H1 (cell line): ENCODE results near the gene AKAP7. TPM values are rescaled to one million over a fixed set of nuclear protein-coding genes. Genes with fewer than 3 reads are reported as not detected.

ENCODE experiments used
- CTCF ChIA-PET: fragments of 300-600 bp; sonication (Branson Sonifier 250); formaldehyde crosslinking; loops from one replicate; lab custom pipeline; 2021; ENCODE audit not compliant: partially characterized antibody; lab: Charles Lee
- POLR2A ChIA-PET: fragments of 300-600 bp; sonication (Branson Sonifier 250); formaldehyde crosslinking; loops from one replicate; lab custom pipeline; 2021; ENCODE audit warnings: inconsistent platforms; ENCODE audit not compliant: partially characterized antibody; lab: Charles Lee
- DNase-seq, 2 experiments: peaks; one replicate each; pipeline versions ENCODE4 v3.0.0 to v3.0.0-alpha.2; 2010 to 2022; ENCODE audit warnings: low spot score in 2 of 2, low read depth in 1 of 2, mixed read lengths in 1 of 2
- FAIRE-seq: peaks from 2 replicates; lab custom pipeline; 2011; peaks lifted over from hg19 to GRCh38; lab: Jason Lieb, UNC
- H2AFZ ChIP-seq: 2 replicates; pipeline ENCODE4 v1.8.1; 2012; ENCODE audit warnings: low read length, inconsistent platforms
- H2AK5ac ChIP-seq: 2 replicates; pipeline ENCODE4 v1.6.1; 2013; ENCODE audit warnings: low read depth, low read length
- H2BK120ac ChIP-seq: replicated peaks from 2 replicates; pipeline ENCODE3; 2013; ENCODE audit warnings: low read depth, low read length, inconsistent platforms
- H2BK12ac ChIP-seq: 2 replicates; pipeline ENCODE4 v1.6.1; 2013; ENCODE audit warnings: low read depth, low read length
- H2BK15ac ChIP-seq: 2 replicates; pipeline ENCODE4 v1.6.1; 2013; ENCODE audit warnings: low read length
- H2BK20ac ChIP-seq: 2 replicates; pipeline ENCODE4 v1.6.1; 2013; ENCODE audit warnings: low read length
- H2BK5ac ChIP-seq: 2 replicates; pipeline ENCODE4 v1.6.1; 2013; ENCODE audit warnings: low read depth, low read length
- H3K14ac ChIP-seq: 2 replicates; pipeline ENCODE4 v1.6.1; 2013; ENCODE audit warnings: inconsistent platforms; ENCODE audit not compliant: insufficient read length
- H3K18ac ChIP-seq: 2 replicates; pipeline ENCODE4 v1.6.1; 2013; ENCODE audit warnings: low read length; ENCODE audit errors: extremely low read depth
- H3K23ac ChIP-seq: 2 replicates; pipeline ENCODE4 v1.6.1; 2013; ENCODE audit warnings: inconsistent platforms; ENCODE audit not compliant: insufficient read length
- H3K23me2 ChIP-seq: 2 replicates; pipeline ENCODE4 v1.6.1; 2013; ENCODE audit warnings: low read depth, low read length
- H3K27ac ChIP-seq: 2 replicates; pipeline ENCODE4 v1.6.1; 2011; ENCODE audit warnings: low read depth, low read length, inconsistent platforms
- H3K27me3 ChIP-seq, 4 experiments: replicated peaks in 1 of 4; 1 replicate in 1 of 4; 2 replicates in 3 of 4; pipeline versions ENCODE4 v1.6.1 to v1.8.1; 2011 to 2013; ENCODE audit warnings: low read length in 3 of 4, mild to moderate bottlenecking in 3 of 4, inconsistent platforms in 2 of 4, mixed read lengths in 2 of 4, moderate library complexity in 1 of 4; ENCODE audit not compliant: control insufficient read depth in 3 of 4, insufficient read depth in 3 of 4; ENCODE audit errors: extremely low read depth in 1 of 4
- H3K36me3 ChIP-seq, 4 experiments: 2 replicates each; pipeline versions ENCODE4 v1.6.1 to v1.8.1; 2011 to 2013; ENCODE audit warnings: mild to moderate bottlenecking in 4 of 4, low read length in 3 of 4, moderate library complexity in 2 of 4, control low read depth in 1 of 4, inconsistent platforms in 1 of 4; ENCODE audit not compliant: insufficient read depth in 4 of 4, control insufficient read depth in 2 of 4
- H3K4ac ChIP-seq: replicated peaks from 2 replicates; pipeline ENCODE3; 2013; ENCODE audit warnings: low read length, low read depth, mixed read lengths, inconsistent platforms; ENCODE audit not compliant: insufficient read length
- H3K4me1 ChIP-seq, 4 experiments: replicated peaks in 1 of 4; 1 replicate in 1 of 4; 2 replicates in 3 of 4; pipeline versions ENCODE4 v1.6.1 to v1.8.1; 2011 to 2013; ENCODE audit warnings: low read length in 3 of 4, inconsistent platforms in 2 of 4, mixed read lengths in 1 of 4; ENCODE audit not compliant: insufficient read depth in 4 of 4, control insufficient read depth in 3 of 4
- H3K4me2 ChIP-seq, 2 experiments: 2 replicates each; pipeline versions ENCODE4 v1.6.1 to v1.8.1; 2011 to 2013; ENCODE audit warnings: low read depth in 2 of 2, low read length in 2 of 2, control low read depth in 1 of 2, inconsistent platforms in 1 of 2, mild to moderate bottlenecking in 1 of 2; ENCODE audit not compliant: insufficient read depth in 1 of 2
- H3K4me3 ChIP-seq, 4 experiments: fragments of 200-600, 300-600 bp in 1 of 4; sonication (generic), shearing (Covaris generic), sonication (Bioruptor Twin) in 1 of 4; 2 replicates each; pipeline versions ENCODE4 v1.5.1 to v1.8.1; 2011 to 2016; ENCODE audit warnings: low read length in 4 of 4, low read depth in 3 of 4, control low read depth in 2 of 4, inconsistent platforms in 2 of 4, mild to moderate bottlenecking in 2 of 4, mixed read lengths in 1 of 4, moderate library complexity in 1 of 4; ENCODE audit not compliant: insufficient read depth in 2 of 4; ENCODE audit errors: extremely low read depth in 1 of 4
- H3K56ac ChIP-seq: replicated peaks from 2 replicates; pipeline ENCODE3; 2013; ENCODE audit warnings: low read depth, mild to moderate bottlenecking, mixed read lengths, low read length, inconsistent platforms; ENCODE audit not compliant: insufficient read length
- H3K79me1 ChIP-seq: 2 replicates; pipeline ENCODE4 v1.6.1; 2013; ENCODE audit warnings: low read depth, low read length, control low read depth
- H3K79me2 ChIP-seq, 2 experiments: 2 replicates each; pipeline versions ENCODE4 v1.6.1 to v1.8.1; 2012 to 2013; ENCODE audit warnings: low read length in 2 of 2, mild to moderate bottlenecking in 2 of 2, inconsistent platforms in 1 of 2; ENCODE audit not compliant: insufficient read depth in 2 of 2, control insufficient read depth in 1 of 2
- H3K9ac ChIP-seq, 4 experiments: replicated peaks in 1 of 4; 1 replicate in 1 of 4; 2 replicates in 3 of 4; pipeline versions ENCODE4 v1.6.1 to v1.8.1; 2011 to 2013; ENCODE audit warnings: low read depth in 3 of 4, low read length in 3 of 4, control low read depth in 2 of 4, mild to moderate bottlenecking in 2 of 4, moderate library complexity in 2 of 4, inconsistent platforms in 1 of 4; ENCODE audit errors: extremely low read depth in 1 of 4
- H3K9me3 ChIP-seq, 2 experiments: 2 replicates each; pipeline versions ENCODE4 v1.6.1 to v1.8.1; 2012 to 2013; ENCODE audit warnings: mild to moderate bottlenecking in 2 of 2, moderate library complexity in 2 of 2, control low read depth in 1 of 2, inconsistent platforms in 1 of 2, low read depth in 1 of 2, low read length in 1 of 2, mixed read lengths in 1 of 2; ENCODE audit not compliant: insufficient read depth in 2 of 2
- H4K20me1 ChIP-seq, 2 experiments: replicated peaks in 1 of 2; 2 replicates each; pipeline versions ENCODE3 to v1.8.1; 2011 to 2013; ENCODE audit warnings: inconsistent platforms in 2 of 2, low read length in 2 of 2, mild to moderate bottlenecking in 1 of 2; ENCODE audit not compliant: insufficient read depth in 2 of 2, control insufficient read depth in 1 of 2
- H4K5ac ChIP-seq: 2 replicates; pipeline ENCODE4 v1.6.1; 2013; ENCODE audit warnings: low read length, low read depth, mixed read lengths, inconsistent platforms; ENCODE audit not compliant: insufficient read length
- H4K8ac ChIP-seq: 2 replicates; pipeline ENCODE4 v1.8.0; 2013; ENCODE audit warnings: mild to moderate bottlenecking, moderate library complexity, low read length, inconsistent platforms; ENCODE audit not compliant: insufficient read depth; ENCODE audit errors: extremely low read depth
- H4K91ac ChIP-seq: replicated peaks from 2 replicates; pipeline ENCODE3; 2013; ENCODE audit warnings: low read length, mixed read lengths, inconsistent platforms; ENCODE audit not compliant: insufficient read length
- ATF3 ChIP-seq: IDR thresholded peaks from 2 replicates; pipeline ENCODE4 v1.6.1; 2011; ENCODE audit warnings: low read depth, mild to moderate bottlenecking, low read length; ENCODE audit not compliant: insufficient read depth
- CBX5 ChIP-seq: fragments of 300-800, 300-1000 bp; sonication (generic); IDR thresholded peaks from 2 replicates; pipeline ENCODE4 v1.7.1; 2016; ENCODE audit warnings: antibody characterized with exemption, low read length, low read depth
- GTF2F1 ChIP-seq: IDR thresholded peaks from 2 replicates; pipeline ENCODE4 v1.6.1; 2012; ENCODE audit warnings: low read depth, low read length, improper control_type of control experiment, borderline replicate concordance
- KDM5A ChIP-seq: fragments of 200-600 bp; IDR thresholded peaks from 2 replicates; pipeline ENCODE4 v1.7.1; 2012; ENCODE audit warnings: mild to moderate bottlenecking, low read length, inconsistent platforms, mixed read lengths
- MAFK ChIP-seq: IDR thresholded peaks from 2 replicates; pipeline ENCODE4 v1.6.1; 2012; ENCODE audit warnings: low read depth, mild to moderate bottlenecking, improper control_type of control experiment, low read length
- POLR2A ChIP-seq, 2 experiments: IDR thresholded peaks; 1 replicate in 1 of 2; 2 replicates in 1 of 2; pipeline ENCODE4 v1.6.1; 2011; ENCODE audit warnings: low read depth in 2 of 2, low read length in 2 of 2, mild to moderate bottlenecking in 2 of 2; ENCODE audit errors: control extremely low read depth in 1 of 2
- RNF2 ChIP-seq: fragments of 200-900, 300-1000 bp; sonication (generic); IDR thresholded peaks from 2 replicates; pipeline ENCODE4 v1.7.1; 2016; ENCODE audit warnings: borderline replicate concordance, low read depth, mild to moderate bottlenecking, antibody characterized with exemption, low read length; ENCODE audit not compliant: poor library complexity, severe bottlenecking; ENCODE audit errors: missing control alignments
- SAP30 ChIP-seq: fragments of 300-600 bp; sonication (generic); IDR thresholded peaks from 2 replicates; pipeline ENCODE4 v1.7.1; 2012; ENCODE audit warnings: low read length, moderate library complexity, mild to moderate bottlenecking, inconsistent platforms; ENCODE audit not compliant: insufficient read depth, insufficient replicate concordance
- SP1 ChIP-seq: IDR thresholded peaks from 2 replicates; pipeline ENCODE4 v1.6.1; 2011; ENCODE audit warnings: low read depth, low read length
- SUZ12 ChIP-seq: fragments of 200-600 bp; sonication (generic); IDR thresholded peaks from 2 replicates; pipeline ENCODE4 v1.6.1; 2012; ENCODE audit warnings: mild to moderate bottlenecking, inconsistent platforms, low read length, moderate library complexity, mixed read lengths
- TCF12 ChIP-seq: IDR thresholded peaks from 2 replicates; pipeline ENCODE4 v1.6.1; 2011; ENCODE audit warnings: low read depth, mild to moderate bottlenecking, low read length
- WGBS, 2 experiments: shearing (Covaris generic) in 1 of 2; methylation state at CpG; one replicate each; pipeline versions ENCODE4 v1.1.6 to v1.1.7; 2013 to 2015; ENCODE audit warnings: low lambda C conversion rate in 2 of 2, mixed read lengths in 2 of 2, inconsistent platforms in 1 of 2, low coverage in 1 of 2, missing lambda C conversion rate in 1 of 2; ENCODE audit not compliant: insufficient replicate concordance in 2 of 2, insufficient coverage in 1 of 2, insufficient read length in 1 of 2; ENCODE audit errors: extremely low coverage in 1 of 2, missing lambda C conversion rate in 1 of 2; 5-methylcytosine and 5-hydroxymethylcytosine counted together
- polyA plus RNA-seq, 7 experiments: library from polyadenylated mRNA; depleted of rRNA in 3 of 7; stranded (reverse) in 5 of 7; unstranded in 2 of 7; fragments of >200 nt in 5 of 7; fragments of 200-250 nt in 2 of 7; gene quantifications; 1 replicate in 5 of 7; 2 replicates in 1 of 7; 4 replicates in 1 of 7; pipeline versions ENCODE4 v1.2.1 to v1.2.3, GENCODE V29; 2011 to 2013; ENCODE audit warnings: missing spikeins in 2 of 7, mixed read lengths in 2 of 7
- total RNA-seq: library from RNA; stranded (reverse); fragmentation: NEBNext Ultra II Directional; extraction: Animal tissue kit (Norgen Biotek cat#: 25700); gene quantifications from 2 replicates; pipeline ENCODE4 v1.2.1, GENCODE V29; 2021
- TF ChIP-seq, protein P1 (sequence below): IDR thresholded peaks from 2 replicates; pipeline ENCODE4 v1.6.1; 2012; ENCODE audit warnings: inconsistent platforms

AKAP7 gene
- total and polyA plus RNA-seq, 2 of the 8 experiments (the other 6 are each of a cell fraction or from before 2014, with no cell fraction given) = 4.7 to 16.9 TPM

DNA sequence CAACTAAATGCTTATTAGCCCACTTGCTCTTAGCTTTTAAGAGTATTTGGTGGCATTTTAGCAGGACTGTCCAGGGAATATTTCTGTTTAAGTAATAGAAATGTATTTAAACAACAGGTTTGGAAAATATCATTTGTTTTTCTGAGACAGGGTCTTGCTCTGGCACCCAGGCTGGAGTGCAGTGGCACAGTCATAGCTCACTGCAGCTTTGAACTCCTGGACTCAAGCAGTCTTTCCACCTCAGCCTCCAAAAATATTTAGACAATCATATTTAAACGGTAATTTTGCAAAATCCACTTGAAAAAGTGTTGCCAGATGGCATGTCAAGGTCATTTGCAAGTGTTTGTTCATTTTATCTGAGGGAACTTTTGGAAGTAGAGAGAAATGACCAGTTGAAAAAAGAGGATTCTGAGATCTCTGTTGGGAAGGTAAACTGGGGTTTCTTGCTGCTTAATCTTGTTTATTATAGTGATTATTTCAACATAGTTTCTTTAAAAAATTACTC lies 25.0 kb downstream of the AKAP7 start:
- H2AFZ ChIP-seq = no peak overlapping the region
- H2BK15ac ChIP-seq = no peak overlapping the region
- no peak overlapping the region for H3K9ac ChIP-seq
- no peaks in the 10 kb centered on the region for H4K20me1 ChIP-seq
- H4K91ac ChIP-seq = no peak overlapping the region
- no peaks in the 10 kb centered on the region for H3K23me2 ChIP-seq
- no peak overlapping the region for H2BK12ac ChIP-seq
- ChIA-PET POLR2A (interaction anchor here (1.0 kb wide), 1 partner anchor 18 kb away, joined by 3 read pairs; no protein-coding TSS in a partner anchor), CTCF (interaction anchor here (1.4 to 2.4 kb wide), 3 partner anchors 66 to 277 kb away, joined by 3 to 8 read pairs (median 5); no protein-coding TSS in a partner anchor)
- no peak overlapping the region for H3K18ac ChIP-seq
- H3K27me3 ChIP-seq = no peaks in the 10 kb centered on the region
- H2BK20ac ChIP-seq = no peak overlapping the region
- no peak overlapping the region for H2BK5ac ChIP-seq
- no peak overlapping the region for H3K14ac ChIP-seq
- DNase-seq (no peak), FAIRE-seq (no peak)
- peaks cover 4 to 14% (median 11%) of the 10 kb centered on the region in 4 experiments for H3K4me1 ChIP-seq
- H4K5ac ChIP-seq = no peak overlapping the region
- 47% methylated on average over 1 of the region's 1 CpG; no CpG with 5 or more reads in 1 of the 2 experiments for WGBS, 2 experiments
- H3K27ac ChIP-seq = no peak overlapping the region
- no peaks in the 10 kb centered on the region for H3K79me1 ChIP-seq
- H3K79me2 ChIP-seq = no peaks in the 10 kb centered on the region
- no peaks in the 10 kb centered on the region for H3K36me3 ChIP-seq
- H2AK5ac ChIP-seq = no peak overlapping the region
- no peak overlapping the region for H2BK120ac ChIP-seq
- H4K8ac ChIP-seq = no peak overlapping the region
- H3K56ac ChIP-seq = no peak overlapping the region
- no peak overlapping the region for H3K23ac ChIP-seq
- H3K9me3 ChIP-seq = no peaks in the 10 kb centered on the region
- no peak overlapping the region for H3K4me3 ChIP-seq
- no peak overlapping the region for H3K4ac ChIP-seq
- H3K4me2 ChIP-seq = no peak overlapping the region
- TF ChIP-seq CBX5 = no peak
- no peak for TF ChIP-seq KDM5A
- TF ChIP-seq RNF2 = no peak
- TF ChIP-seq, protein P1, sequence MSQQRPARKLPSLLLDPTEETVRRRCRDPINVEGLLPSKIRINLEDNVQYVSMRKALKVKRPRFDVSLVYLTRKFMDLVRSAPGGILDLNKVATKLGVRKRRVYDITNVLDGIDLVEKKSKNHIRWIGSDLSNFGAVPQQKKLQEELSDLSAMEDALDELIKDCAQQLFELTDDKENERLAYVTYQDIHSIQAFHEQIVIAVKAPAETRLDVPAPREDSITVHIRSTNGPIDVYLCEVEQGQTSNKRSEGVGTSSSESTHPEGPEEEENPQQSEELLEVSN = no peak
- TF ChIP-seq TCF12 = no peak
- TF ChIP-seq ATF3 = no peak
- TF ChIP-seq SP1 = no peak
- no peak for TF ChIP-seq SAP30
- no peak for TF ChIP-seq MAFK
- no peak for TF ChIP-seq SUZ12
- TF ChIP-seq GTF2F1 = no peak
- no peak for TF ChIP-seq POLR2A (IDR thresholded peaks at IDR 0.05; ENCODE audit: control extremely low read depth in 1 of 2, low read depth in 2 of 2, low read length in 2 of 2)
